B cell (primary cell): ENCODE measurements around the gene RHOA. TPM values are rescaled to one million over a fixed set of nuclear protein-coding genes. Genes with fewer than 3 reads are reported as not detected.

Experiments used
- ATAC-seq: fragments of 200-7000 bp; cut with Tn5 transposase; one replicate; pipeline ENCODE4 v1.10.0; 2021; ENCODE audit warnings: low read depth, mild to moderate bottlenecking, moderate number of reproducible peaks, moderate library complexity
- CTCF ChIA-PET: fragments of 350-600 bp; sonication (Branson Sonifier 250); formaldehyde crosslinking; loops from one replicate; lab custom pipeline; 2021; ENCODE audit warnings: antibody characterized with exemption, inconsistent platforms; lab: Charles Lee
- POLR2A ChIA-PET: fragments of 350-600 bp; sonication (Branson Sonifier 250); formaldehyde crosslinking; loops from one replicate; lab custom pipeline; 2021; ENCODE audit warnings: antibody characterized with exemption; lab: Charles Lee
- DNase-seq: peaks from one replicate; pipeline ENCODE4 v3.0.0; 2013
- H2AFZ ChIP-seq: 2 replicates; pipeline ENCODE4 v1.6.1; 2012; ENCODE audit warnings: mild to moderate bottlenecking, low read depth, low read length; ENCODE audit not compliant: insufficient read depth, poor library complexity, severe bottlenecking
- H3K27ac ChIP-seq, 2 donors: 1 replicate in 1 of 2; 2 replicates in 1 of 2; pipeline ENCODE4 v1.5.1; 2012 to 2013; ENCODE audit warnings: low read length in 2 of 2, mild to moderate bottlenecking in 2 of 2, moderate library complexity in 1 of 2
- H3K27me3 ChIP-seq, 4 experiments: fragments of 200-600 bp in 1 of 4; sonication (generic) in 1 of 4; replicated peaks in 1 of 4; 1 replicate in 2 of 4; 2 replicates in 2 of 4; pipeline versions ENCODE4 v1.6.1 to v1.7.0; 2013 to 2016; ENCODE audit warnings: low read length in 3 of 4, mild to moderate bottlenecking in 2 of 4, mixed read lengths in 1 of 4, moderate library complexity in 1 of 4; ENCODE audit not compliant: insufficient read depth in 4 of 4, control insufficient read depth in 3 of 4; ENCODE audit errors: control extremely low read depth in 1 of 4
- H3K36me3 ChIP-seq, 2 experiments: replicated peaks in 1 of 2; 1 replicate in 1 of 2; 2 replicates in 1 of 2; pipeline versions ENCODE4 v1.6.1 to v1.7.1; 2013; ENCODE audit warnings: low read length in 1 of 2; ENCODE audit not compliant: insufficient read depth in 2 of 2, control insufficient read depth in 1 of 2; ENCODE audit errors: control extremely low read depth in 1 of 2, extremely low read depth in 1 of 2
- H3K4me1 ChIP-seq, 2 donors: fragments of 200-600 bp in 1 of 2; sonication (generic) in 1 of 2; 1 replicate in 1 of 2; 2 replicates in 1 of 2; pipeline versions ENCODE4 v1.5.1 to v1.6.1; 2013 to 2017; ENCODE audit warnings: low read length in 2 of 2; ENCODE audit not compliant: control insufficient read depth in 2 of 2, insufficient read depth in 2 of 2
- H3K4me2 ChIP-seq: replicated peaks from 2 replicates; pipeline ENCODE3; 2012; ENCODE audit warnings: mild to moderate bottlenecking, low read depth, low read length; ENCODE audit not compliant: poor library complexity, severe bottlenecking
- H3K4me3 ChIP-seq, 5 experiments: fragments of 200-600 bp in 1 of 5; sonication (generic) in 1 of 5; 1 replicate in 3 of 5; 2 replicates in 2 of 5; pipeline versions ENCODE4 v1.5.1 to v1.7.0; 2011 to 2016; ENCODE audit warnings: low read length in 4 of 5, mild to moderate bottlenecking in 4 of 5, low read depth in 2 of 5, control low read depth in 1 of 5, moderate library complexity in 1 of 5; ENCODE audit not compliant: insufficient read depth in 1 of 5; ENCODE audit errors: control extremely low read depth in 1 of 5, extremely low read depth in 1 of 5
- H3K79me2 ChIP-seq: fragments of 200-600 bp; sonication (generic); one replicate; pipeline ENCODE4 v1.6.0; 2016; ENCODE audit warnings: low read length; ENCODE audit not compliant: control insufficient read depth, insufficient read depth
- H3K9ac ChIP-seq: fragments of 200-600 bp; sonication (generic); 2 replicates; pipeline ENCODE4 v1.6.1; 2017; ENCODE audit warnings: mild to moderate bottlenecking, low read length, moderate library complexity
- H3K9me3 ChIP-seq, 3 donors: one replicate each; pipeline versions ENCODE4 v1.6.1 to v1.7.1; 2013; ENCODE audit warnings: low read length in 2 of 3; ENCODE audit not compliant: control insufficient read depth in 2 of 3, insufficient read depth in 1 of 3; ENCODE audit errors: control extremely low read depth in 1 of 3
- H4K20me1 ChIP-seq: 2 replicates; pipeline ENCODE4 v1.6.0; 2012; ENCODE audit warnings: mild to moderate bottlenecking, low read length; ENCODE audit not compliant: insufficient read depth, control insufficient read depth, poor library complexity, severe bottlenecking
- H3K27ac Mint-ChIP-seq: one replicate; pipeline ENCODE4 v1.8.0; 2021; ENCODE audit warnings: mixed read lengths
- H3K27me3 Mint-ChIP-seq: one replicate; pipeline ENCODE4 v1.8.0; 2021; ENCODE audit warnings: mixed read lengths
- H3K4me1 Mint-ChIP-seq: one replicate; pipeline ENCODE4 v1.8.0; 2021; ENCODE audit warnings: mixed read lengths
- H3K4me3 Mint-ChIP-seq: one replicate; pipeline ENCODE4 v1.8.0; 2021; ENCODE audit warnings: mixed read lengths
- H3K9me3 Mint-ChIP-seq: one replicate; pipeline ENCODE4 v1.8.0; 2022; ENCODE audit warnings: mixed read lengths; ENCODE audit not compliant: insufficient read depth
- CTCF ChIP-seq: fragments of 200-600 bp; IDR thresholded peaks from one replicate; pipeline ENCODE4 v1.8.0; 2022; ENCODE audit warnings: antibody characterized with exemption, mild to moderate bottlenecking
- EZH2 ChIP-seq: IDR thresholded peaks from 2 replicates; pipeline ENCODE4 v1.6.1; 2012; ENCODE audit warnings: borderline replicate concordance, low read depth, mild to moderate bottlenecking, moderate library complexity, low read length; ENCODE audit not compliant: insufficient read depth, poor library complexity, severe bottlenecking
- WGBS: methylation state at CpG from one replicate; pipeline ENCODE4 v1.1.5; 2013; ENCODE audit warnings: missing lambda C conversion rate; ENCODE audit not compliant: insufficient coverage; 5-methylcytosine and 5-hydroxymethylcytosine counted together
- intact Hi-C: fragments of 100-400 bp; cut with micrococcal nuclease; formaldehyde crosslinking; loops from one replicate; pipeline ENCODE4 v1.10.0; 2022
- polyA plus RNA-seq: library from polyadenylated mRNA; depleted of rRNA; stranded (reverse); fragments of >200 nt; gene quantifications from 2 replicates; pipeline ENCODE4 v1.2.3, GENCODE V29; 2012
- total RNA-seq, 2 donors: library from RNA; stranded (reverse); fragments of 120-200 nt in 1 of 2; gene quantifications; 1 replicate in 1 of 2; 2 replicates in 1 of 2; pipeline versions ENCODE4 v1.2.3 to v1.2.4, GENCODE V29; 2013 to 2022

RHOA gene
- total and polyA plus RNA-seq, 2 donors (not counting 1 experiment from before 2014, with no cell fraction given), result 244 to 298 TPM

DNA sequence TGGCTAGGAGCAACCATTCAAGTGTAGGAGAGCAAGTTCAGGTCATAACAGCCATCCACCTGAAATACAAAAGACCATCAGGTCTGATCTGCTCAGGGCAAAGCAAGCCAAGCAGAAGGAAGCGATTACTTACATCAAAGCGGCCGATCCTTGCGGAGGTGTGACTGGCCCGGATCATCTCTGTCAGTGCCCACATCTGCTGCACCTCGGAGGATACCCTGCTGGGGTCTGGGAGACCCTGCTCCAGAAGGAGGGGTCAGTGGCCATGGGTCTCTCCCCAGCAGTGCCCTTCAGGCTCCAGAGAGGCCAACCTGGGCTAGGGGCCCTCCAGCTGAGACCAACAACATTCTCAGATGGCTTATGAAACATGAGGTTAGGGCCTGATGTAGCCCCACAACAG lies 13.0 kb upstream of the RHOA start:
- intact Hi-C loops, result no loop called here
- Mint-ChIP-seq H3K4me1 (peaks cover 25% of the 10 kb centered on the region), H3K27me3 (no peaks in the 10 kb centered on the region), H3K9me3 (no peaks in the 10 kb centered on the region), H3K4me3 (no peak overlapping the region), H3K27ac (no peak overlapping the region)
- H3K79me2 ChIP-seq, result peaks cover 34% of the 10 kb centered on the region
- peaks cover 5 to 19% of the 10 kb centered on the region in 2 donors for H3K4me1 ChIP-seq
- ChIA-PET POLR2A (no interaction called here), CTCF (interaction anchor here (2.0 kb wide), 1 partner anchor 25 kb away, joined by 9 read pairs; no protein-coding TSS in a partner anchor)
- H3K4me3 ChIP-seq, result no peak overlapping the region
- ATAC-seq (no peak), DNase-seq (no peak)
- H3K9me3 ChIP-seq, result no peaks in the 10 kb centered on the region
- no peak overlapping the region for H3K9ac ChIP-seq
- no peak overlapping the region for H2AFZ ChIP-seq
- no peak overlapping the region for H3K27ac ChIP-seq
- H3K36me3 ChIP-seq, result peaks cover 0 to 16% of the 10 kb centered on the region in 2 experiments
- H4K20me1 ChIP-seq, result peaks cover 17% of the 10 kb centered on the region
- H3K4me2 ChIP-seq, result no peak overlapping the region
- H3K27me3 ChIP-seq, result no peaks in the 10 kb centered on the region
- 97% methylated on average over 6 of the region's 6 CpGs for WGBS
- TF ChIP-seq EZH2 (no peak), CTCF (no peak)

DNA sequence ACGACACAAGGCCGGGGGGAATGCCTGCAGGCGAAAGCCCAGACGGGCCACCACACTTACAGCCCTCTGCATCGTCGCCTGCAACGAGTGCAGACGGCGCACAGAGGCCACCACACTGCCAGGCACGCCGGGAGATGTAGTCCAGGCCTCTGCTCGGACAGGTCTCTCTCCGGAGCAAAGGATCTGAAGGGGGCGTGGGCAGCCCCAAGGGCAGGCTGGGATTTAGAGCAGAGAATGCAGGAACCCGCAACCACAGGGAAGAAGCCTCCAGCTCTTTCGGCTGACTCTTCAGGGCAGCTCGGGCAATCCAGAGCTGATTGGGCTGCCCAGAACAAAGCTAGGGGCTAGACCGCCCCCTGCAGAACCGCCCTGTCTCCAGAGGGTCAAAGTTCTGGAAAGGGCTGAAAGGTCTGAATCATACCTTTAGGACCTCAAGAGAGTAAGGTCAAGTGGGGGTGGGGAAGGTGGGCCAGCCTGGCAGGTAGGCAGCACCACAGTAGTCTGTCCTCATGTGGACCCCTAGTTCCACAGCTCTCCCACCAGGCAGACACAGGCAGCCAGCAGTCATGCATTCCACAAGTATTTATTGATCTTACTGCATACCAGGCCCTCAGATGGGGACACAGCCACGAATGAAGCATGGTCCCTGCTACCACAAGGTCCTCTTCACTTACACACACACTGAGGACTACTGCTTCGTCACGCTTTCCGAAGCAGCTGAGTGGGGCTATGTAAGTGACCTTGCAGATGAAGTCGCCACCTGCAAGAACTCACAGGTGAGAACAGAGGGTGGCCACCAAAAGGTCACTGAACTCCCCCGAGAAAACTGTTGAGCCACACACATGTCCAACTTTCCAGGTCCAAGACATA lies 10.8 kb upstream of the RHOA start, which contains the start of gene AMT:
Gene AMT (minus strand): TSS at position 95 of the 870 bp plus-strand sequence. CDS start 23 bp downstream, at position 72.
- H4K20me1 ChIP-seq, result peaks cover 18% of the 10 kb centered on the region

More for the DNA sequence above, 10.8 kb upstream of the RHOA start, which contains the start of gene AMT:
- ChIA-PET POLR2A (no interaction called here), CTCF (interaction anchor here (0.5 to 1.4 kb wide), 3 partner anchors 9 to 427 kb away, joined by 3 to 4 read pairs (median 3); partner anchors contain the start of gene USP4)
- Histone ChIP-seq H3K9ac (no peak within 1 kb of the TSS), H3K4me1 (peaks cover 6 to 24% of the 10 kb centered on the region in 2 donors), H3K4me3 (no peak within 1 kb of the TSS), H3K27ac (no peak within 1 kb of the TSS), H3K9me3 (no peaks in the 10 kb centered on the region), H3K27me3 (no peaks in the 10 kb centered on the region), H3K4me2 (peak within 1 kb of the TSS; percentile 46), H3K79me2 (peaks cover 47% of the 10 kb centered on the region), H2AFZ (no peak within 1 kb of the TSS), H3K36me3 (peaks cover 0 to 21% of the 10 kb centered on the region in 2 experiments)
- Mint-ChIP-seq H3K27me3 (no peaks in the 10 kb centered on the region), H3K4me3 (peak within 1 kb of the TSS; percentile 57), H3K4me1 (peaks cover 26% of the 10 kb centered on the region), H3K9me3 (no peaks in the 10 kb centered on the region), H3K27ac (peak within 1 kb of the TSS; percentile 37)
- no peak for ATAC-seq
- DNase-seq, result no peak
- intact Hi-C loops, result no loop called here
- 50% methylated on average over 20 of the region's 25 CpGs for WGBS
- TF ChIP-seq EZH2 (no peak), CTCF (no peak)
